ENCODE data around the gene ECSIT.
A peak's percentile ranks its signal among the peaks of the same experiment; 100 is the strongest.

Gene ECSIT

GRCh38 chr19:11549386-11549953, 20.5 kb upstream of the ECSIT start:
- no peak for DNase-seq

GRCh38 chr19:11547929-11548700, 19.2 kb upstream of the ECSIT start:
- DNase-seq: no peak

GRCh38 chr19:11541238-11541637, 12.3 kb upstream of the ECSIT start:
- no peak for DNase-seq

- no peak for DNase-seq
Measured at GRCh38 chr19:11540645-11541044, 11.7 kb upstream of the ECSIT start.

- DNase-seq: no peak
Measured at GRCh38 chr19:11539495-11540365, 10.8 kb upstream of the ECSIT start.

GRCh38 chr19:11538232-11539036, 9.5 kb upstream of the ECSIT start, which contains the start of gene CNN1:
CNN1 (plus strand) TSS chr19:11538851; CDS start chr19:11538928, 77 bp downstream.
- no peak for DNase-seq

- peak; percentile 44 to 68 for DNase-seq
Measured at GRCh38 chr19:11535792-11536595, 7.1 kb upstream of the ECSIT start.

GRCh38 chr19:11534948-11535347, 6.0 kb upstream of the ECSIT start:
- DNase-seq: no peak

- DNase-seq: no peak
Measured at GRCh38 chr19:11534538-11534937, 5.6 kb upstream of the ECSIT start.

GRCh38 chr19:11530432-11530831, 1.5 kb upstream of the ECSIT start:
- peak in 1 of 2 experiments; percentile 45 for DNase-seq

- no peak for DNase-seq
Measured at GRCh38 chr19:11519138-11519537, 9.8 kb downstream of the ECSIT start.

GRCh38 chr19:11513946-11514345, 15.0 kb downstream of the ECSIT start:
- DNase-seq: no peak

- no peak for DNase-seq
Measured at GRCh38 chr19:11510444-11510843, 18.5 kb downstream of the ECSIT start.

GRCh38 chr19:11507370-11508078, 21.4 kb downstream of the ECSIT start:
- DNase-seq: no peak

- no peak for DNase-seq
Measured at GRCh38 chr19:11506967-11507366, 22.0 kb downstream of the ECSIT start.

GRCh38 chr19:11506101-11506555, 22.8 kb downstream of the ECSIT start:
- no peak for DNase-seq

GRCh38 chr19:11505504-11506100, 23.3 kb downstream of the ECSIT start, which contains the start of gene ZNF653:
ZNF653 (minus strand) TSS chr19:11505839; CDS start chr19:11505786, 53 bp downstream.
- peak; percentile 76 to 91 for DNase-seq

- DNase-seq: peak; percentile 85 to 92
Measured at GRCh38 chr19:11505032-11505503, 23.9 kb downstream of the ECSIT start.

- DNase-seq: no peak
Measured at GRCh38 chr19:11504502-11505031, 24.4 kb downstream of the ECSIT start.

- DNase-seq: no peak
Measured at GRCh38 chr19:11499890-11500420, 29.0 kb downstream of the ECSIT start.

All from SW 1271 (cell line).